HepG2 (cell line): ENCODE measurements around the gene ARL5B. TPM values are rescaled to one million over a fixed set of nuclear protein-coding genes. Genes with fewer than 3 reads are reported as not detected.

Source experiments
- ATAC-seq: fragments of 200-7000 bp; cut with Tn5 transposase; 3 replicates; pipeline ENCODE4 v1.9.1; 2020; ENCODE audit warnings: mild to moderate bottlenecking, moderate library complexity
- BruUV-seq: library from RNA; stranded (reverse); fragments of 400-500 nt; replicated peaks from 2 replicates; lab custom pipeline; 2021; lab: Mats Ljungman, UMichigan
- CTCF ChIA-PET: fragments of 300-600 bp; formaldehyde crosslinking; extraction: SDS; loops from one replicate; lab custom pipeline; 2021; ENCODE audit warnings: low total read pairs, inconsistent platforms, low intra/inter-chr PET ratio; lab: Yijun Ruan, JAX
- POLR2A ChIA-PET: fragments of 350-600 bp; sonication (Branson Sonifier 250); formaldehyde crosslinking; loops from one replicate; lab custom pipeline; 2020; ENCODE audit warnings: antibody characterized with exemption, inconsistent platforms; lab: Yijun Ruan, JAX
- DNase-seq: peaks from one replicate; pipeline ENCODE4 v3.0.0-alpha.2; 2015; ENCODE audit warnings: low spot score
- FAIRE-seq: peaks from 3 replicates; lab custom pipeline; 2011; peaks lifted over from hg19 to GRCh38; lab: Jason Lieb, UNC
- H2AFZ ChIP-seq: one replicate; pipeline ENCODE4 v1.6.1; 2011; ENCODE audit warnings: low read length, inconsistent platforms
- H3K27ac ChIP-seq: fragments of 300-600 bp; 3 replicates; pipeline ENCODE4 v1.8.0; 2011; ENCODE audit warnings: mixed run types, mild to moderate bottlenecking, mixed read lengths, low read length, inconsistent platforms; ENCODE audit not compliant: insufficient read depth; ENCODE audit errors: extremely low read length
- H3K27me3 ChIP-seq, 2 experiments: fragments of 200-600 bp in 1 of 2; 2 replicates in 1 of 2; 3 replicates in 1 of 2; pipeline versions ENCODE4 v1.6.0 to v1.8.0; 2011; ENCODE audit warnings: low read length in 2 of 2, mild to moderate bottlenecking in 2 of 2, moderate library complexity in 2 of 2, inconsistent platforms in 1 of 2; ENCODE audit not compliant: insufficient read depth in 2 of 2, control insufficient read depth in 1 of 2
- H3K36me3 ChIP-seq, 2 experiments: fragments of 200-600 bp in 1 of 2; replicated peaks in 1 of 2; 2 replicates in 1 of 2; 3 replicates in 1 of 2; pipeline versions ENCODE4 v1.5.1 to v1.8.0; 2011; ENCODE audit warnings: low read length in 2 of 2, inconsistent platforms in 1 of 2; ENCODE audit not compliant: insufficient read depth in 2 of 2, control insufficient read depth in 1 of 2
- H3K4me1 ChIP-seq: 2 replicates; pipeline ENCODE4 v1.5.1; 2012; ENCODE audit warnings: low read length, inconsistent platforms; ENCODE audit not compliant: insufficient read depth
- H3K4me2 ChIP-seq: 2 replicates; pipeline ENCODE4 v1.6.0; 2011; ENCODE audit warnings: low read depth, low read length, inconsistent platforms
- H3K4me3 ChIP-seq, 3 experiments: fragments of 200-600 bp in 1 of 3; sonication (generic), shearing (Covaris generic) in 1 of 3; replicated peaks in 1 of 3; 2 replicates each; pipeline ENCODE4 v1.5.1; 2011 to 2016; ENCODE audit warnings: low read length in 3 of 3, inconsistent platforms in 2 of 3, low read depth in 2 of 3, mild to moderate bottlenecking in 2 of 3, control low read depth in 1 of 3, mixed read lengths in 1 of 3; ENCODE audit not compliant: insufficient read depth in 1 of 3
- H3K79me2 ChIP-seq: one replicate; pipeline ENCODE4 v1.6.1; 2011; ENCODE audit warnings: low read length, inconsistent platforms; ENCODE audit not compliant: insufficient read depth
- H3K9ac ChIP-seq: 2 replicates; pipeline ENCODE4 v1.6.0; 2011; ENCODE audit warnings: mild to moderate bottlenecking, low read depth, low read length, inconsistent platforms; ENCODE audit not compliant: insufficient read depth
- H3K9me3 ChIP-seq: 2 replicates; pipeline ENCODE4 v1.5.1; 2012; ENCODE audit warnings: mild to moderate bottlenecking, low read length
- H4K20me1 ChIP-seq: 2 replicates; pipeline ENCODE4 v1.6.0; 2011; ENCODE audit warnings: inconsistent platforms, mild to moderate bottlenecking, low read length, moderate library complexity; ENCODE audit not compliant: insufficient read depth
- FOSL2 ChIP-seq: sonication (generic); formaldehyde crosslinking; IDR thresholded peaks from 2 replicates; pipeline ENCODE4 v1.4.0; 2020; ENCODE audit warnings: missing genetic modification reagents
- FOXO1 ChIP-seq: sonication (generic); formaldehyde crosslinking; IDR thresholded peaks from 2 replicates; pipeline ENCODE4 v1.4.0; 2020; ENCODE audit warnings: missing genetic modification reagents
- IRF2 ChIP-seq: IDR thresholded peaks from 2 replicates; pipeline ENCODE4 v1.6.1; 2018; ENCODE audit warnings: missing genetic modification reagents, missing compliant biosample characterization
- JUNB ChIP-seq: sonication (generic); formaldehyde crosslinking; IDR thresholded peaks from 2 replicates; pipeline ENCODE4 v1.8.0; 2022; ENCODE audit warnings: missing genetic modification reagents, mild to moderate bottlenecking, borderline replicate concordance
- MEF2D ChIP-seq: sonication (generic); formaldehyde crosslinking; IDR thresholded peaks from 2 replicates; pipeline ENCODE4 v1.5.1; 2020; ENCODE audit warnings: mild to moderate bottlenecking, missing genetic modification reagents
- NR2C2 ChIP-seq: sonication (generic); formaldehyde crosslinking; IDR thresholded peaks from 2 replicates; pipeline ENCODE4 v1.4.0; 2020; ENCODE audit warnings: missing genetic modification reagents, mild to moderate bottlenecking, moderate library complexity, borderline replicate concordance
- USF2 ChIP-seq, 2 experiments: sonication (generic) in 1 of 2; formaldehyde crosslinking in 1 of 2; IDR thresholded peaks; 2 replicates each; pipeline versions ENCODE4 v1.5.1 to v1.6.1; 2011 to 2020; ENCODE audit warnings: borderline replicate concordance in 1 of 2, low read depth in 1 of 2, low read length in 1 of 2, mild to moderate bottlenecking in 1 of 2, missing genetic modification reagents in 1 of 2, moderate library complexity in 1 of 2
- ZBTB20 ChIP-seq: sonication (generic); formaldehyde crosslinking; IDR thresholded peaks from 2 replicates; pipeline ENCODE4 v1.8.1; 2023; ENCODE audit warnings: missing genetic modification reagents, low read depth, mild to moderate bottlenecking, borderline replicate concordance
- ZMYM3 ChIP-seq: sonication (generic); formaldehyde crosslinking; IDR thresholded peaks from 2 replicates; pipeline ENCODE4 v1.5.1; 2020; ENCODE audit warnings: mild to moderate bottlenecking, missing genetic modification reagents
- ZNF251 ChIP-seq: sonication (generic); formaldehyde crosslinking; IDR thresholded peaks from 2 replicates; pipeline ENCODE4 v1.9.0; 2021; ENCODE audit warnings: mild to moderate bottlenecking, missing genetic modification reagents
- ZNF460 ChIP-seq: sonication (generic); formaldehyde crosslinking; IDR thresholded peaks from 2 replicates; pipeline ENCODE4 v1.5.1; 2020; ENCODE audit warnings: missing genetic modification reagents, mild to moderate bottlenecking, borderline replicate concordance
- ZNF644 ChIP-seq: IDR thresholded peaks from 2 replicates; pipeline ENCODE4 v1.6.1; 2016; ENCODE audit warnings: low read depth
- ZNF790 ChIP-seq: sonication (generic); formaldehyde crosslinking; IDR thresholded peaks from 2 replicates; pipeline ENCODE4 v1.8.0; 2022; ENCODE audit warnings: missing genetic modification reagents, mild to moderate bottlenecking, borderline replicate concordance
- WGBS: methylation state at CpG from one replicate; pipeline ENCODE4 v1.1.6; 2017; ENCODE audit warnings: low lambda C conversion rate; 5-methylcytosine and 5-hydroxymethylcytosine counted together
- in situ Hi-C: cut with HindIII; loops from 2 replicates; pipeline ENCODE4 v1.10.0; 2017; ENCODE audit warnings: low pct_unique_long_range_greater_than_20kb; ENCODE audit not compliant: extremely low pct_ligation_motif_present
- intact Hi-C: fragments of 100-400 bp; cut with micrococcal nuclease; formaldehyde crosslinking; loops from one replicate; pipeline ENCODE4 v1.10.0; 2022; ENCODE audit not compliant: unreplicated experiment
- polyA plus RNA-seq, 8 experiments: library from polyadenylated mRNA; depleted of rRNA in 3 of 8; stranded (reverse) in 7 of 8; unstranded in 1 of 8; fragments of >200 nt; fragmentation: Illumina TruSeq in 4 of 8; extraction: Trizol in 4 of 8; gene quantifications; 2 replicates each; pipeline versions ENCODE4 v1.2.1 to v1.2.3, GENCODE V29; 2011 to 2016; ENCODE audit warnings: low read depth in 4 of 8, missing spikeins in 1 of 8, mixed read lengths in 1 of 8; ENCODE audit not compliant: insufficient read depth in 1 of 8
- total RNA-seq, 5 experiments: library from RNA; depleted of rRNA; stranded (reverse); fragments of >200 nt; fragmentation: Illumina TruSeq; extraction: Trizol; gene quantifications; 2 replicates each; pipeline ENCODE4 v1.2.3, GENCODE V29; 2016; ENCODE audit warnings: low read depth in 1 of 5
- TF ChIP-seq, protein P1 (sequence below): sonication (generic); formaldehyde crosslinking; IDR thresholded peaks from 2 replicates; pipeline ENCODE4 v1.4.0; 2020; ENCODE audit warnings: missing genetic modification reagents

Gene ARL5B
- total and polyA plus RNA-seq, 2 of the 13 experiments (the other 11 are each of a cell fraction or from before 2014, with no cell fraction given) = 26.6 to 32.7 TPM

DNA sequence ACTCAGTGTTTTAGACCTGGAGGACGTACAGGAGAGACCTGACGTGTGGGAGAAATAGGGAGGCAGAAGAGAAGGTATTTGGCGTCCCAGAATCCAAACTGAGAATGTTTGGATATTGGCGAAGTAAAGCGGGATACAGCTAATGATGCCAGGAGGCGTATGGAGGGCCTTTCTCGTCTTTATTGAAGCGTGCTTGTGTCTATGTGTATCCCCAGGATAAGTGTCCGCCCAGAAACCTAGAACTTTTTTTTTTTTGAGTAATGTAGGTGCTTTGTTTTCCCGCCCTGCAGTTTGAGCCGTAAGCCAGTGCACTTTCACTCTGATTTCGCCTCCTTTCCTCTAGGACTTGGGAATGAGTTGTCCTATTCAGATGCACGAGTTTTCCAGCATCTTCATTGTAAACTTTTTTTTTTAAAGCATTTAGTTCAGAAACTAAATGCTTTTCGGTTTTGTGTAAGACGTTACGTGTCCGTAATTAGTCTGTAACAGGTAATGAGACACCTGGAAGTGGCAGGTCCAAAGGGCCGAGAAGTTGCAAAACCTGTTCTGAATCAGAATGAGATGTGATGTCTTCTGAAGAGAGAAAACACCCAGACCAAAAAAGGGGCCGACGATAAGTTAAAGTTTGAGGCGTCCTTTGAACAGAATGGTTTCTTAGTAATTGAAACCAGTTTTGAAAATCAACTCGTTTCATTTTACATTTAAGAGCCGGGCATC lies 746 bp downstream of the ARL5B start (continued):
- TF ChIP-seq USF2 (IDR thresholded peaks at IDR 0.05; ENCODE audit: low read depth, low read length) (no peak), USF2 (CRISPR knock-in tag; IDR thresholded peaks at IDR 0.05; ENCODE audit: borderline replicate concordance) (0 out of 2 replicates have a peak, but pooled peaks have one; percentile 27), ZNF251 (CRISPR knock-in tag) (no peak), ZNF644 (CRISPR knock-in tag) (no peak)
- TF ChIP-seq, protein P1, sequence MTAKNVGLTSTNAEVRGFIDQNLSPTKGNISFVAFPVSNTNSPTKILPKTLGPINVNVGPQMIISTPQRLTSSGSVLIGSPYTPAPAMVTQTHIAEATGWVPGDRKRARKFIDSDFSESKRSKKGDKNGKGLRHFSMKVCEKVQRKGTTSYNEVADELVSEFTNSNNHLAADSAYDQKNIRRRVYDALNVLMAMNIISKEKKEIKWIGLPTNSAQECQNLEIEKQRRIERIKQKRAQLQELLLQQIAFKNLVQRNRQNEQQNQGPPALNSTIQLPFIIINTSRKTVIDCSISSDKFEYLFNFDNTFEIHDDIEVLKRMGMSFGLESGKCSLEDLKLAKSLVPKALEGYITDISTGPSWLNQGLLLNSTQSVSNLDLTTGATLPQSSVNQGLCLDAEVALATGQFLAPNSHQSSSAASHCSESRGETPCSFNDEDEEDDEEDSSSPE = peak; percentile 45; the same call in 1 of the 2 replicates
- TF ChIP-seq, all 625 proteins: peak for 18

DNA sequence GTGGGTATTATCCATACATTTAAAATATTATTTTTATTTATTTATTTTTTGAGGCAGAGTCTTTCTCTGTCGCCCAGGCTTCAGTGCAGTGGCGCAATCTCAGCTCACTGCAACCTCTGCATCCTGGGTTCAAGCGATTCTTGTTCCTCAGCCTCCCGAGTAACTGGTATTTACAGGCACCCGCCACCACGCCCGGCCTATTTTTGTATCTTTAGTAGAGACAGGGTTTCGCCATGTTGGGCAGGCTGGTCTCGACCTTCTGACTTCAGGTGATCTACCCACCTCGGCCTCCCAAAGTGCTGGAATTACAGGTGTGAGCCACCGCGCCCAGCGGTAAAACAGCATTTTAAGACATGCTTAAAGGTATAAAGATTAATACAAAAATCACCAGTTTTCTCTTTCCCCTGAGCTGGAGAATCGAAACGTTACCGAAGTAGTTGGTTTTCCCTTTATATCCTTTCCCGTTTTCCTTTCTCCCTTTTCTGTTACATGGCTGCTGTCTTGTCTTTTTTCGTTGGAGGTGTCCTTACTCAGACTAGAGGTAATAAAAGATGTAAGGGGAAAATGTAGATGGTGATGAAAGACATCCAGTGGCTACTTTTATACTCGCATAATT lies 1.7 kb downstream of the ARL5B start:
- ChIA-PET CTCF (no interaction called here), POLR2A (no interaction called here)
- in situ Hi-C loops = loop anchor here (25.0 kb wide), 1 partner anchor 999 kb away; no protein-coding TSS in a partner anchor
- no peak for ATAC-seq
- 39% methylated on average over 19 of the region's 19 CpGs for WGBS
- Histone ChIP-seq H3K4me3 (peak overlapping the region; percentile 86 to 96 (median 92)), H4K20me1 (peaks cover 49% of the 10 kb centered on the region), H3K9me3 (no peaks in the 10 kb centered on the region), H3K36me3 (peaks cover 0 to 7% of the 10 kb centered on the region in 2 experiments; a peak in 1 of 5 replicates), H3K27ac (peak overlapping the region; percentile 14), H3K79me2 (peaks cover 73% of the 10 kb centered on the region), H3K27me3 (no peaks in the 10 kb centered on the region; a peak in 1 of 5 replicates), H3K4me2 (peak overlapping the region; percentile 75), H3K9ac (peak overlapping the region; percentile 99; the same call in 1 of the 2 replicates), H2AFZ (no peak overlapping the region), H3K4me1 (peaks cover 47% of the 10 kb centered on the region)
- intact Hi-C loops = no loop called here
- FAIRE-seq = no peak
- DNase-seq = no peak
- BruUV-seq = no TSS peak
- TF ChIP-seq ZNF460 (CRISPR knock-in tag) (peak; percentile 93), ZBTB20 (CRISPR knock-in tag) (no peak), NR2C2 (CRISPR knock-in tag) (no peak), ZNF790 (CRISPR knock-in tag) (no peak), ZMYM3 (CRISPR knock-in tag) (peak; percentile 73), FOXO1 (CRISPR knock-in tag) (no peak), JUNB (CRISPR knock-in tag) (no peak), FOSL2 (CRISPR knock-in tag) (no peak), IRF2 (CRISPR knock-in tag) (no peak), MEF2D (CRISPR knock-in tag) (no peak)
